Left ventricle myocardium inferior (tissue), 1 donor: ENCODE data around the gene SNX15. TPM values are rescaled to one million over a fixed set of nuclear protein-coding genes. Genes with fewer than 3 reads are reported as not detected.

ENCODE experiments used
- DNase-seq: peaks from one replicate; pipeline ENCODE4 v3.0.0-alpha.2; 2020
- H3K27ac ChIP-seq: fragments of 200-600 bp; replicated peaks from 2 replicates; pipeline ENCODE4 v1.8.0; 2021
- H3K27me3 ChIP-seq: fragments of 200-600 bp; 2 replicates; pipeline ENCODE4 v1.8.0; 2021; ENCODE audit warnings: low read depth
- H3K36me3 ChIP-seq: fragments of 200-600 bp; 2 replicates; pipeline ENCODE4 v1.8.0; 2021
- H3K4me1 ChIP-seq: fragments of 200-600 bp; 2 replicates; pipeline ENCODE4 v1.8.0; 2021
- H3K4me3 ChIP-seq: fragments of 200-600 bp; 2 replicates; pipeline ENCODE4 v1.8.0; 2021; ENCODE audit warnings: mild to moderate bottlenecking, moderate library complexity
- H3K9me3 ChIP-seq: fragments of 200-600 bp; replicated peaks from 2 replicates; pipeline ENCODE4 v1.8.0; 2021
- CTCF ChIP-seq: fragments of 200-600 bp; IDR thresholded peaks from 2 replicates; pipeline ENCODE4 v1.8.0; 2021; ENCODE audit warnings: antibody characterized with exemption, mild to moderate bottlenecking, borderline replicate concordance
- intact Hi-C: fragments of 100-400 bp; cut with micrococcal nuclease; formaldehyde crosslinking; loops from one replicate; pipeline ENCODE4 v1.11.0; 2022
- total RNA-seq: library from RNA; stranded (reverse); fragmentation: NEBNext Ultra II Directional; extraction: Animal tissue kit (Norgen Biotek cat#: 25700); gene quantifications from one replicate; pipeline ENCODE4 v1.2.1, GENCODE V29; 2021
- donor health status: DM: no; HTN: yes; CAD: no; lungs with severe emphysema.

SNX15 gene
- total RNA-seq, 1 donor from 2014 or later = 15.7 TPM

- H3K27ac ChIP-seq = no peak overlapping the region
- no peaks in the 10 kb centered on the region for H3K9me3 ChIP-seq
- peaks cover 24% of the 10 kb centered on the region for H3K27me3 ChIP-seq
- H3K4me3 ChIP-seq = no peak overlapping the region
- H3K4me1 ChIP-seq = peaks cover 18% of the 10 kb centered on the region
- intact Hi-C loops = no loop called here
- no peak for DNase-seq
- no peaks in the 10 kb centered on the region for H3K36me3 ChIP-seq
- TF ChIP-seq CTCF = no peak
Measured at GRCh38 chr11:65051398-65051858, 24.2 kb downstream of the SNX15 start.

DNA sequence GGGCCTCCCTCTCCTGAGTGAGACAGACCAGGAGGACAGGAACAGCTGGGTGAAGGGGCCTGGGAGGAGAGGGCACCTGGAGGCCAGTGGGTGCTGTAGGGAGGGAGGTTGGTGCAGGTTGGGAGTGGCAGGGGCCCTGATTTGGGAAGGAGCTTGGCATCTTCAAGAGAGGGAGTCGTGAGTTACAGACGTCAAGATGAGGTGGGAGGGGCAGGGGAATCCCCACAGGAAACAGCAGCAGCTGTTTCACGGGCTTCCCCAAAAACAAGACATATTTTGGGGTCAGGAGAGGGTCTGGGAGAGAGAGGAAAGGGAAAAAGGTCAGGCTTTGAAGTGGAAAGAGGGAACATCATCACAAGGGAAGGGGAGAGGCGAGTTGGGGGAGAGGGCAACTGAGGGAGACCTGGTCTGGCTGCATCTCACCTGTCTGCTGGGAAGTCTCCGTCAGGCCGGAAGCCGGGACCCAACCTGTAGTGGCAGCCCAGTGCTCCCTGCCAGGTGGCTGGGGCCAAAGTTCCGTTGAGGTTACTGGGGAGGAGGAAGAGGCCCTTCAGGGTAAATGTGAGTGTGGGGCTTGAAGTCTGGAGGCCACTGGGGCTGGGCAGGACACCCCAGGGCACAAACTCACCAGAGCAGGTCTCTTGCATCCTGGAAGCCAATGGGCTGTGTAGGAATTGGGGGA is 26.7 kb downstream of the SNX15 start:
- H3K36me3 ChIP-seq = no peaks in the 10 kb centered on the region
- no peaks in the 10 kb centered on the region for H3K9me3 ChIP-seq
- H3K4me3 ChIP-seq = no peak overlapping the region
- DNase-seq = no peak
- H3K27me3 ChIP-seq = peaks cover 16% of the 10 kb centered on the region
- no peak for TF ChIP-seq CTCF
- intact Hi-C loops = no loop called here
- H3K4me1 ChIP-seq = no peaks in the 10 kb centered on the region
- H3K27ac ChIP-seq = no peak overlapping the region

GRCh38 chr11:65055538-65055937 is 28.3 kb downstream of the SNX15 start:
- no peak for TF ChIP-seq CTCF
- intact Hi-C loops = no loop called here

DNA sequence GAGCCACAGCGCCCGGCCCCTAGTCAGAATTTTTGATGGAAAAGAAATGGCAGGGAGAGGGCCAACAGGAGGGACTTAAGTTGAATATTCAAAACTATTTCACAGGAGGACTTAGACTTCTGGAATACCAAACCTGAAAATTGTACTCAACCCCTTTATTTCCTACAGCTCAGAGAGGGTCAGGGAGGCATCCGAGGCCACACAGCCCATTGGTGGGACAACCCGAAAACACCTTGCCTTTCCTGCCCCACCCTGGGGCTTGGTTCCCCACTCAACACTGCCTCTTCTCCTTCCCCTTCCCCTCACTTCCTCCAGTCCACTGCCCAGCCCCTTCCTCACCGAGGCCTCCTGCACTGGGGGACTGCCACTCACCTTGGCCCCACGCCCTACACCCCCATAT is 29.8 kb downstream of the SNX15 start:
- TF ChIP-seq CTCF = no peak
- no peaks in the 10 kb centered on the region for H3K9me3 ChIP-seq
- no peaks in the 10 kb centered on the region for H3K36me3 ChIP-seq
- H3K27ac ChIP-seq = no peak overlapping the region
- no peaks in the 10 kb centered on the region for H3K4me1 ChIP-seq
- no peak overlapping the region for H3K4me3 ChIP-seq
- H3K27me3 ChIP-seq = peaks cover 16% of the 10 kb centered on the region
- intact Hi-C loops = no loop called here
- no peak for DNase-seq

More at GRCh38 chr11:65055538-65055937, 28.3 kb downstream of the SNX15 start:
- no peak overlapping the region for H3K4me3 ChIP-seq
- DNase-seq = no peak
- H3K27ac ChIP-seq = no peak overlapping the region
- H3K36me3 ChIP-seq = no peaks in the 10 kb centered on the region
- peaks cover 16% of the 10 kb centered on the region for H3K27me3 ChIP-seq
- no peaks in the 10 kb centered on the region for H3K9me3 ChIP-seq
- H3K4me1 ChIP-seq = no peaks in the 10 kb centered on the region

DNA sequence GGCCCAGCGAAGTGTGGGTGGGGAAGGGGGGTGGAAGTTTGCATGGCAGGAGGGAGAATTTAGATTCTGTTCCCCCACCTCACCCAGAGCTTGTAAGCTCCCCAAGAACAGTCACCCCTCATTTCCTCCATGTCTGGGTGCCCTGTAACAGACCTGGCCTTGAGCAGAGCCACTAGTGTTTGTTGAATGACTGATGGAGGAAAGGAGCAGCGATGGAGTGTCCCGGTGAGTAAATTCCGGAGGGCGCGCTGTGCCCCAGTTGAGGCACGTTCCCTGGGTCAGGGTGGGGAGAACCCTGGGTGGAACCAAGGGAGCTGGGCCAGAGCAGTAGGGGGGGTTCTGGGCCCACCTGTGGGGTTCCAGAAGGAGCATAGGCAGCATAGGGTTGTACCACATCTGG is 30.3 kb downstream of the SNX15 start:
- no peak overlapping the region for H3K4me3 ChIP-seq
- no peaks in the 10 kb centered on the region for H3K36me3 ChIP-seq
- H3K4me1 ChIP-seq = no peaks in the 10 kb centered on the region
- no peak overlapping the region for H3K27ac ChIP-seq
- H3K9me3 ChIP-seq = no peaks in the 10 kb centered on the region
- peaks cover 11% of the 10 kb centered on the region for H3K27me3 ChIP-seq
- DNase-seq = no peak
- TF ChIP-seq CTCF = no peak
- intact Hi-C loops = no loop called here
